Fibroblast of villous mesenchyme (primary cell): Measurements from ENCODE around the gene HDGFL3. TPM values are rescaled to one million over a fixed set of nuclear protein-coding genes. Genes with fewer than 3 reads are reported as not detected.
"Not testable (repeated sequence)": the region's sequence is repeated elsewhere in the genome, so short reads cannot be mapped to it uniquely, and the experiment has no call there.

ENCODE experiments used
- DNase-seq: peaks from one replicate; pipeline ENCODE4 v3.0.0-alpha.2; 2010; ENCODE audit warnings: low read depth
- H3K4me3 ChIP-seq: 2 replicates; pipeline ENCODE4 v1.5.1; 2011; ENCODE audit warnings: low read depth, mild to moderate bottlenecking, low read length
- total RNA-seq: library from RNA; depleted of rRNA; stranded (reverse); fragments of >200 nt; gene quantifications from 2 replicates; pipeline ENCODE4 v1.2.3, GENCODE V29; 2012
- TF ChIP-seq, protein P1 (sequence below): IDR thresholded peaks from 2 replicates; pipeline ENCODE4 v1.5.1; 2012; ENCODE audit warnings: low read depth, mild to moderate bottlenecking, low read length; ENCODE audit not compliant: insufficient read depth

Gene HDGFL3
- total RNA-seq, 1 donor: 23.7 TPM

DNA sequence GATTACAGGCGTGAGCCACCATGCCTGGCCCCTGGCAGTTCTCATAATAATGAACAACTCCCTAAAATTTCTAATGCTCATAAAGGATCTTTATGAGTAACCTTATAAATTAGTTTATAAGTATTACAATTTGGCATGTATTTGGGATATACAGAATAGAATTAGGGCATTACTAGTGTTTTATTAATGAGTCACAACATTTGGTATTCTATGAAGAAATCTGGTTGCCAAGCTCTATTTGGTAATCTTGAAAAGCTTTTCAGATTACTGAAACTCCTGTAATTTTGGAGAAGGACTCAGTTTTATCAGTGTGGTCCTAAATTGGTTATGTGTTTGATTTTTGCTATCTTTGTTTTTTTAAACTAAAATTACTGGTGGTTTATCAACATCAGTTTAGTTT, 54.3 kb downstream of the HDGFL3 start:
- TF ChIP-seq, protein P1, sequence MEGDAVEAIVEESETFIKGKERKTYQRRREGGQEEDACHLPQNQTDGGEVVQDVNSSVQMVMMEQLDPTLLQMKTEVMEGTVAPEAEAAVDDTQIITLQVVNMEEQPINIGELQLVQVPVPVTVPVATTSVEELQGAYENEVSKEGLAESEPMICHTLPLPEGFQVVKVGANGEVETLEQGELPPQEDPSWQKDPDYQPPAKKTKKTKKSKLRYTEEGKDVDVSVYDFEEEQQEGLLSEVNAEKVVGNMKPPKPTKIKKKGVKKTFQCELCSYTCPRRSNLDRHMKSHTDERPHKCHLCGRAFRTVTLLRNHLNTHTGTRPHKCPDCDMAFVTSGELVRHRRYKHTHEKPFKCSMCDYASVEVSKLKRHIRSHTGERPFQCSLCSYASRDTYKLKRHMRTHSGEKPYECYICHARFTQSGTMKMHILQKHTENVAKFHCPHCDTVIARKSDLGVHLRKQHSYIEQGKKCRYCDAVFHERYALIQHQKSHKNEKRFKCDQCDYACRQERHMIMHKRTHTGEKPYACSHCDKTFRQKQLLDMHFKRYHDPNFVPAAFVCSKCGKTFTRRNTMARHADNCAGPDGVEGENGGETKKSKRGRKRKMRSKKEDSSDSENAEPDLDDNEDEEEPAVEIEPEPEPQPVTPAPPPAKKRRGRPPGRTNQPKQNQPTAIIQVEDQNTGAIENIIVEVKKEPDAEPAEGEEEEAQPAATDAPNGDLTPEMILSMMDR: no peak
- H3K4me3 ChIP-seq: no peak overlapping the region
- DNase-seq: no peak

DNA sequence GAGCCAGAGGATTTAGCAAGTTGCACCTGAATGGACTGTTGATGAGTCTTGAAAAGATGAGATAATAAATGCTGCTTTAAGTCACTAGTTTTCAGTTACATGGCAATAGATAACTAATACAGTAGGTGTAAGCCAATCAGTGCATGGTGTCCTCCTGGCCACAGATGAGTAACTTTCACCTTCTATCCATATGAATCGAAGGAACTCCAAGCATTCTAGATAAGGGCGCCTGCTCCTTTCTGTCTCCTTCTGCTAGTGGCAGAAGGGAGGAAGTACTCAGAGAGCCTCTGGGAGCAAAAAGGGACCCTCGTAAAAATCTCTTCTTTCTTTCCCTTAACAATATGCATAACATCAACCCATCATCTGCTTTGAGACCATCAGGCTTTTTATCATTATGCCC, 62.9 kb downstream of the HDGFL3 start:
- no peak overlapping the region for H3K4me3 ChIP-seq
- no peak for DNase-seq
- TF ChIP-seq, protein P1: no peak

DNA sequence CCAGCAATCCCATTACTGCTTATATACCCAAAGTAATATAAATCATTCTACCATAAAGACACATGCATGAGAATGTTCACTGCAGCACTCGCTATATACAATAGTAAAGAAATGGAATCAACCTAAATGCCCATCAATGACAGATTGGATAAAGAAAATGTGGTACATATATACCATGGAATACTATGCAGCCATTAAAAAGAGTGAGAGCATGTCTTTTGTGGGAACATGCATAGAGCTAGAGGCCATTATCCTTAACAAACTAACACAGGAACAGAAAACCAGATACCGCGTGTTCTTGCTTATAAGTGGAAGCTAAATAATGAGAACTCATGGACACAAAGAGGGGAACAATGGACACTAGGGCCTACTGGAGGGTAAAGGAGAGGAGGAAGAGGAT, 65.5 kb downstream of the HDGFL3 start:
- not testable (repeated sequence) for DNase-seq, H3K4me3 ChIP-seq

DNA sequence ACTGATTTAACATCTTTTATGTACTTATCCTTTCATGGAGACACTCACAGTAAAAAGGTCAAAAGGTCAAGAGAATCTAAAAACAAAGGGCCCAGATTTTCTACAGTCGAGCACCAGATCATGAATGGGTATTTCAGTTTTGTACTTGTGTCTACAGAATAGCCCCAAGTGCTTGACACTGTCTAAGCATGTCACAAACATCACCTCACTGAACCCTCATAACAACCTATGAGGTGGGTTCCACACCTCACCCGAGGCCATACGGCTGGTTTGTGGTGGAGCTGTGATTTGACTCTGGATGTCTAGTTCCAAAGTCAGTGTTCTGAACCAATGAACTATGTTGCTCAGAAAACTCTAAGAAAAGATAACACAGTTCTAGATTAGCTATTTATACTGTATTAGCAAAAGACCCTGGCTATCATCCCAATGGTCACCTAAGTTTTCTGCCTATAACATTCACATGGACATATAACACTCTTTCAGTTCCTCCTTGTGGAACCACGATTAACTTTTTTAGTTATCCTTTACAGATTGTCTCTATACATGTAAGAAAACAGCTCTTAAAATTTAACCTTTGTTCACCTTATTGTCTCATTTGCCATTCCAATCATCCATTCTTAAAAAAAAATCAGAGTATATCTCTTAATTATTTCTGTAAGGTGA, 74.6 kb downstream of the HDGFL3 start:
- TF ChIP-seq, protein P1: no peak
- no peak for DNase-seq
- H3K4me3 ChIP-seq: no peak overlapping the region

DNA sequence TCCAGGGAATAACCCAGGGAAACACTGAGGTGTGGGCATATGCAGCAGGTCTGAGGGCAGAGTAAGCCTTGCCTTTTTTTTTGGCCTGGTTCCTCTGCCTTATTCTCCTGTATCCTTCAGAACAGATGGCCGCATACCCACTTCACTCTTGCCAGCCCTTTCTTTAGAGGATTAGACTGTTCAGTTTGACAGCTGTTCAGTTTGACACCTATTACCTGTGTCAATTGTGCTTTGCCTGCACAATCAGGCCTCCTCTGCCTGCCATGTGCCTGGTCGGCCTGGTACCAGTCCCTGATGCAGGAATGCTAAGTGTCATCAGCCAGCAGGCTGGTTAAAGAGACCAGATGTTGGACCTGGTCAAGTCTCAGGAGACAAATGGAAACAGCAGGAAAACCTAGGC, 77.8 kb downstream of the HDGFL3 start:
- no peak overlapping the region for H3K4me3 ChIP-seq
- DNase-seq: no peak
- TF ChIP-seq, protein P1: no peak

DNA sequence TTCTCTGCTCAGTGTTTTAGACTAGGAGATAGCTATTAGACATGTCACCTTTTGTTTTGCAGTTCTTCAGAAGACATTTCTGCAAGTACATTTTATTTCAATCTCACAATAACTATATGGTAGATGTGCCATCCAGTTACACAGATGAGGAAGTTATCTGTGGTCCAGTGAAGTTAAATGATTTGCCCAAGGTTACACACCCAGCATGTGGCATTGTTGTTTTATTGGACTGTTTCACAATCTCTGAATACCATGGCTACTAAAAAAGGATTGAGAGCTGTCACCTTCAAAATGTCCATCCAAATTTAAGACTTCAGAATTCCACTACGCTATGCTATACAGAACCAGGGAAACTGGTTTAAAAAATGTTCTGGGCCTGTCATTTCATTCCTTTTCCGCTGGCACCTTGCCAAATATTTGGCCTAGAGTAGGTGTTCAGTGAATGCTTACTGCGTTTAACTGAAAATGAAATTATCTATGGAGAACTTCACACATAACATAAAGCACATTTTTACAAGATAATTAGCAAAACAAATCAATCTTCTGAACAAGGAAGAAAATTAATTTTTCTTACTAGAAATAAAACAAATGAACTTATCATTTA, 80.0 kb downstream of the HDGFL3 start:
- H3K4me3 ChIP-seq: no peak overlapping the region
- DNase-seq: no peak
- TF ChIP-seq, protein P1: no peak

DNA sequence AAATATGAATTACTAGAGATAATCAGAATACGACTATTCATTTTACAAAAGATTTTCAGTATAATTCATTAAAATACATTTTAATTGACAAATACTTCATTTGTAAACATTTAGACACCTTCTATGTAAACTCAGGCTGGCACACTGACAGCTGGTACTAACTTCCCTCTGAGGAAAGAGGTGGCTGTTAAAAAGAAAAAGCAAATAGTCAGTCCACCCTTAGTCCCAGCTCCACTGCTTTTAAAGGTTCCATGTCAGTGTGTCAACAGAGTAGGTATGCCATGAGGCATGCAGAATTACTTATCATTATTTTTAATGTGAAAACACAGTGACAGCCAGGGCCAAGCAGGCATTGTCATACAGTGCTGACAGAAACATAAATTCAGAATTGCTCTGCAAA, 84.1 kb downstream of the HDGFL3 start:
- TF ChIP-seq, protein P1: no peak
- no peak for DNase-seq
- no peak overlapping the region for H3K4me3 ChIP-seq
